ENCODE data around the gene DNAJB6.
"Not testable (repeated sequence)": the region's sequence is repeated elsewhere in the genome, so short reads cannot be mapped to it uniquely, and the experiment has no call there.

GRCh38 chr7:157454003-157454402 is 117.2 kb downstream of the DNAJB6 start:
- TF ChIP-seq POLR2A, SPI1, TAF1, POLR2AphosphoS5, POU2F2 (IDR thresholded peaks at IDR 0.05; ENCODE audit: low read depth, low read length): not testable (repeated sequence)
